GM12872 (cell line): ENCODE data around the gene HDAC9.

Source experiments
- TF ChIP-seq, protein P1 (sequence below): IDR thresholded peaks from 3 replicates; pipeline ENCODE4 v1.5.1; 2011; ENCODE audit warnings: low read depth, mild to moderate bottlenecking, low read length, moderate library complexity; ENCODE audit not compliant: insufficient read depth

Gene HDAC9

DNA sequence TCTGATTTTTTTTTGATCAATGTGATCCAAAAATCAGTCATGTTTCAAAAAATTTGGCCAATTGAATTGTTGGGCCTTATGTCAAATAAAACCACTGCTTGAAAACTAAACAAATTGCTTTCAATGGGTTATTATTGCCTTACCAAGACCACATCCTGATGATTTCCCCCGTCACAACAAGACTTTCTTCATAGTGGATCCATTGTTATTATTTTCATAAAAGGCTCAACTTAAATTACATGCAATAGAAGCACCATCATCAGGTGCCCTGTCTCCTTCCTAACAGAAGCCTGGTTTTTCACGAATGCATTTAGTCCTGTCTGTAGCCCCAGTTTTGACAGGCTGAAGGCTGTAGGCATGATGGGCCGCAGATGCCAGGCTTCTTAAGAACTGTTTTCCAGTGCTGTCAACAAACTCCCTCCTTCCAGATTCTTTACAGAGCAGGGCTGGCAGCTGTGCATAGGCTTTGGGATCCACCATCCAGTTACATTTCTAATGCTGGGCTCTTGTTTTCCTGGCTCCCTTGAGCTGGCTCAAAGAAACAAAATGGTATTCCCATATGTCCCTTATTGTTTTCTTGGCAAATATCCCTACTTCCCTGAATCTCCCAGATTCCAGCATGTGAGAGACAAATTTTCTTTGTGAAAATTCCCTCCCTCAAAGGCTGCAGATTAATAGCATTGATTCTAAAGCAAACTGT is 319.9 kb downstream of the HDAC9 start:
- TF ChIP-seq, protein P1, sequence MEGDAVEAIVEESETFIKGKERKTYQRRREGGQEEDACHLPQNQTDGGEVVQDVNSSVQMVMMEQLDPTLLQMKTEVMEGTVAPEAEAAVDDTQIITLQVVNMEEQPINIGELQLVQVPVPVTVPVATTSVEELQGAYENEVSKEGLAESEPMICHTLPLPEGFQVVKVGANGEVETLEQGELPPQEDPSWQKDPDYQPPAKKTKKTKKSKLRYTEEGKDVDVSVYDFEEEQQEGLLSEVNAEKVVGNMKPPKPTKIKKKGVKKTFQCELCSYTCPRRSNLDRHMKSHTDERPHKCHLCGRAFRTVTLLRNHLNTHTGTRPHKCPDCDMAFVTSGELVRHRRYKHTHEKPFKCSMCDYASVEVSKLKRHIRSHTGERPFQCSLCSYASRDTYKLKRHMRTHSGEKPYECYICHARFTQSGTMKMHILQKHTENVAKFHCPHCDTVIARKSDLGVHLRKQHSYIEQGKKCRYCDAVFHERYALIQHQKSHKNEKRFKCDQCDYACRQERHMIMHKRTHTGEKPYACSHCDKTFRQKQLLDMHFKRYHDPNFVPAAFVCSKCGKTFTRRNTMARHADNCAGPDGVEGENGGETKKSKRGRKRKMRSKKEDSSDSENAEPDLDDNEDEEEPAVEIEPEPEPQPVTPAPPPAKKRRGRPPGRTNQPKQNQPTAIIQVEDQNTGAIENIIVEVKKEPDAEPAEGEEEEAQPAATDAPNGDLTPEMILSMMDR = no peak

DNA sequence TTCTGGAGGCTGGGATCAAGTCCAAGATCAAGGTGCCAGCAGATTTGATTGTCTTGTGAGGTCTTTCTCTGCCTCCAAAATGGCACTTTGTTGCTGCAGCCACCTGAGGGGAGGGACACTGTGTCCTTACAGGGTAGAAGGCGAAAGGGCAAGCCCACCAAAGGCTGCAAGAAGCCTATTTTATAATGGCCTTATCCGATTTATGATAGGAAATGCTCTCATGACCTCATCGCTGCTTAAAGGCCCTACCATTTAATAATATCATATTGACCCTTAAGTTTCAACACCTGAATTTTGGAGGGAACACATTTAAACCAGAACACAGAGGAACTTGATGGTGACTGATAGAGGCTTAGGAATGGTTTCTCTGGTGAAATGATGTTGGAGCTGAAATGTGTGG is 325.4 kb downstream of the HDAC9 start:
- TF ChIP-seq, protein P1 = no peak

DNA sequence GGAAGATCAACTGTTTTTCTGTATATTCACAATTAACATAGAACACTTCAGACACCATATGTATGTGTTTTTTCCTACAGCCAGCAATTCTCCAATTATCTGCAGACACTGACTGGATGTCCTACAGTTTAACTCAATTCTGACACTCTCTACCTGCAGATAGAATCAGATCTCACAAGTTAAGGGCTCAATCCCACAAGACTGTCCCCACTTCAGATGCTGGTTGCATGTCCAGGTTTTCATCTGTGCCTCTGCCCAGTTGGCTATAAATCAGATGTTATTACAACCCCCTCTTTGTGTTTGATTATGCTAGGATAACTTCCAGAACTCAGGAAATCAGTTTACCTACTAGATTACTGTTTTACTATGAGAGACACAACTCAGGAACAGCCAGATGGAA is 326.0 kb downstream of the HDAC9 start:
- TF ChIP-seq, protein P1 = no peak

DNA sequence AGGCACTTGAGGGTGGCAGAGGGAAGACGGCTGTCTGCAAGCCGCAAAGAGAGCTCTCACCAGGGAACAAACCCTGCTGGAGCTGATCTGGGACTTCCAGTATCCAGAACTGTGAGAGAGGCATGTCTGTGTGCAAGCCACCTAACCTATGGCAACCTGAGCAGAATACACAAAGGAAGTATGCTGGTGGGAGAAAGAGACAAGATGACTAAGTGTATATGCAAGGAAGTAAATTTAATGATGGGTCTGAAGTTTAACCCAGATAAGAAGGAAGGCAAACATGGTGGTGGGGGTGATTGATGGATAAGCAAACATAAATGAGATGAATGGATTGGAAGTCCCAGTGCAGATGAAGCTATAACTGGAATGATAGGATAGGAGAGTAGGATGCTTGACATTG is 328.6 kb downstream of the HDAC9 start:
- TF ChIP-seq, protein P1 = no peak

DNA sequence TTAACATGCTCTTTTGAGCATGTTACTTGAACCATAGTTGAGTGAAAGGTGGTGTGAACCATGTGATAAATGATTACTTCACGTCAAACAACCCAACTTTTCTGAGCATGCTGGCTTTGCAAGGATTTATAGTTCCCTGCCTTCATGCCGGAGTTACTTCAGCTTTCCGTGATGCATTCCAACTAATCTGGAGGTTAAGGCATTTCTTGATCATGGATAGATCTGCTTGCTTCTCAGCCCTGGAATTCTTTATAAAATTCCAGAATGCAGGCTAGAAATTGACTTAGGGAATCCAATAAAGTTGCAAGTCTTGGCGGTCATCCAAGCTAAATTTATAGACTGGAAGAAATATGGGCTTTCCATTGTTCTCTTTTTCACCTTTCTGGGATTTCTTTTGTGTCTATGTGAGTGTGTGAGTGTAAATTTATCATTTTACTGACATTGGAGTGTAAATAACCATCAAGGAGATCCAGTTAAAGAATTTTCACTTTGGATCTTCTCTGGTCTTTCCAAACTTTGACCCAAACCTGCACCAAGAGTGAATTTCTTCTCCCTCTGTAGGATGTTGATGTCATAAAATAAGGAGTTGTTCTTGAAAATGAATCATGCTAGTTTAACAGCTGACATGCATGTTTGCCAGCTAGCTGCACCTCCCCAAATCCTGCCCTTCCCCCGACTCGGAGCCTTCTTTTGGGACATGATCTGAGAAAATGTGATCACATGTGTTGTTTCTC is 332.9 kb downstream of the HDAC9 start:
- TF ChIP-seq, protein P1 = no peak

DNA sequence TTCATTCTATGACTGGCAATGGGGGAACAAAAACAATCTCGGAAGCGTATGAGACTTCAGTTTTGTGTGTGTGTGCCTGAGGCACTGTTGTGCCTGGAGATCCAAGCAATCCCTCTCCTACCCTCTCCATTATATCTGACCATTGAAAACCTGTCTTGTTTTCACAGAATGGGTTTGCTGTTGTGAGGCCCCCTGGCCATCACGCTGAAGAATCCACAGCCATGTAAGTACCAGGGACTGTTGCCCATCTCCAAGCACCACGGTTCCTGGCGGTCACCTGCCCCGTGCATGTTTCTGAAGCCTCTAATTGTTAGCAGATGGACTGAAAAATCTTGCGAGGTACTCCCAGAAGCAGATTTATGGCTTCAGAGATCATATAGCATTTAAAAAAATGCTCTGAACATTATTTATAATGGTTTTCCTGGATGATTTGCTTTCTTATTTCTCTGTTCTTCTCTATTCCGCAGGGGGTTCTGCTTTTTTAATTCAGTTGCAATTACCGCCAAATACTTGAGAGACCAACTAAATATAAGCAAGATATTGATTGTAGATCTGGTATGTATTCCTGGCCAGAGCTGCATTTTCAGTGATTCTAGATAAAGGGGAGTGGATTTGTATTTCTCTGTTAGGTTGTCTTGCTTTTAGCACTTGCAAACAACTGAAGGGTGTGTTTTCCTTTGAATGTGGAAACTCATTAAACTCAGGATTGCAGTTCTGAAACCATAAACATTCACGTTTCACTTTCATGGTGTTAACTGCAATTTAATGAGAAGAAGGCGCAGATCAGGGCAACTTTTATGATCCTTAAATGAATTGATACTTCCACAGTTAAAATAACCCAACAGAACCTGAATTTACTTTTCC is 333.7 kb downstream of the HDAC9 start:
- TF ChIP-seq, protein P1 = no peak

DNA sequence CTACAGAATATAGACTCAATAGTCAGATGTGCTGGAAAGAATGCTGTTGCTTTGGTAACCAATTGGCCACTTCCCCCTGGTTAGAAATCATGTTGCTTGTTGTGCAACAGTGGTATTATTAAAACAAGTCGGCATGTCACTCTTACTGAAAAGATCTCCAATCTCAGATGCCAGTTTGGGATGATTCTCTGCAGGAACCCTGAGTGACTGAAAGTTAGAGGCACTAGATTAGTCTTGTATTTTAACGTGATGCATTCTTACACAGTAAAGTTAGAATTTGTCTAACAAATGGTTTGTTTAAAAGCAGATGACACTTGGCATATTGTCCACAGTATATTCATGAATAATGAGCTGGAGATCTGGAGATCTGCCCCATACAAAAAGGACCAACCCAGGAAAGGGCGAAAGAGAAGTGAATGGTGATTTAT is 334.3 kb downstream of the HDAC9 start:
- TF ChIP-seq, protein P1 = no peak
